Fibroblast of villous mesenchyme (primary cell): ENCODE measurements around the gene ACAD8. TPM values are rescaled to one million over a fixed set of nuclear protein-coding genes. Genes with fewer than 3 reads are reported as not detected.
"Not testable (repeated sequence)": the region's sequence is repeated elsewhere in the genome, so short reads cannot be mapped to it uniquely, and the experiment has no call there.

Experiments used
- DNase-seq: peaks from one replicate; pipeline ENCODE4 v3.0.0-alpha.2; 2010; ENCODE audit warnings: low read depth
- H3K4me3 ChIP-seq: 2 replicates; pipeline ENCODE4 v1.5.1; 2011; ENCODE audit warnings: low read depth, mild to moderate bottlenecking, low read length
- CTCF ChIP-seq: IDR thresholded peaks from 2 replicates; pipeline ENCODE4 v1.5.1; 2012; ENCODE audit warnings: low read depth, mild to moderate bottlenecking, low read length; ENCODE audit not compliant: insufficient read depth
- total RNA-seq: library from RNA; depleted of rRNA; stranded (reverse); fragments of >200 nt; gene quantifications from 2 replicates; pipeline ENCODE4 v1.2.3, GENCODE V29; 2012

Gene ACAD8
- total RNA-seq, 1 donor, result 16.4 TPM

- no peak for TF ChIP-seq CTCF
- H3K4me3 ChIP-seq, result no peak overlapping the region
- DNase-seq, result no peak
These were observed 24.0 kb downstream of the ACAD8 start for GRCh38 chr11:134277183-134278001.

GRCh38 chr11:134278356-134278755, 25.0 kb downstream of the ACAD8 start:
- DNase-seq, result no peak
- TF ChIP-seq CTCF, result no peak
- no peak overlapping the region for H3K4me3 ChIP-seq

GRCh38 chr11:134281635-134282034, 28.3 kb downstream of the ACAD8 start:
- not testable (repeated sequence) for H3K4me3 ChIP-seq, DNase-seq

- no peak for DNase-seq
- no peak for TF ChIP-seq CTCF
- no peak overlapping the region for H3K4me3 ChIP-seq
These were observed 29.0 kb downstream of the ACAD8 start for GRCh38 chr11:134282121-134283045.

GRCh38 chr11:134283461-134284230, 30.3 kb downstream of the ACAD8 start:
- H3K4me3 ChIP-seq, result no peak overlapping the region
- no peak for DNase-seq
- no peak for TF ChIP-seq CTCF

- not testable (repeated sequence) for DNase-seq, H3K4me3 ChIP-seq
These were observed 31.0 kb downstream of the ACAD8 start for GRCh38 chr11:134284349-134284748.

- no peak overlapping the region for H3K4me3 ChIP-seq
- DNase-seq, result no peak
- no peak for TF ChIP-seq CTCF
These were observed 34.2 kb downstream of the ACAD8 start for GRCh38 chr11:134287561-134287960.
